DMS 273 (cell line): Measurements from ENCODE around the gene PCID2.

Experiments used
- DNase-seq: peaks from one replicate; lab custom pipeline; 2025; ENCODE audit not compliant: unreplicated experiment; lab: John Stamatoyannopoulos, UW

PCID2 gene

DNA sequence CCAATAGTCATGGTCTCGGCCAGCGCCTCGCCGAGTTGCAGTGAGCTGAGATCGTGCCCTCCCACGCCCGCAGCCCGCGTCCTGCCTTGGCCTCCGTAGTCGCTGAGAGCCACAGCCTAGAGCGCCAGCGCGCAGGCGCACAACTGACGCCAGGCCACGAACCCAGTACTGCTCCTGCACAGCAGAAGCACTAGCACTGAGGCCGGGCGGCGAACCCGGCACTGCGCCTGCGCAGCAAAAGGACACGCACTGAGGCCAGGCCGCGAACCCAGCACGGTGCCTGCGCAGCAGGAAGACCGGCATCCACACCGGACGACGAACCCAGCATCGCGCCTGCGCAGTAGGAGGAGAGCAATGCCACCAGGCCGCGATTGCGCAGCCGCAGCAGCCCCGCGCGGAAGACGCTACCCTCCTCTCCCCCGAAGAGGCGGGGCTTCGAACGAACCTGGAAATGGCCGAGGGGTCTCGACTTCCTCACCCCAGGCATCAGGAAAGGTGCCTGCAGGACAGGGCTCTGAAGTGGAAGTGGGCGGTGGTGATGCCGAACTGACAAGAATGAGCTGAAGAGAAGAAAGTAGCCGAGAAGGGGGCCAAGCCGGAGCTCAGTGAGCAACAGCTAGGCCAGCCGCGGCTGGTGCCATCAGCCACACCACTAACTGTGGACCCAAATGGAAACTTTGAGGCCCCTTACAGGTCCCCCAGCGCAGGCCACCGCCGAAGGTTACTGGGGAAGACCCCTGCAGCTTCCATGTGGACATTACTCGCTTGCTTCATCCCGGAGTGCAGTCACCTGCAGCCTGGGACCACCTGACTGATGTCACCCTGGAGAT is 78.3 kb downstream of the PCID2 start:
- no peak for DNase-seq

DNA sequence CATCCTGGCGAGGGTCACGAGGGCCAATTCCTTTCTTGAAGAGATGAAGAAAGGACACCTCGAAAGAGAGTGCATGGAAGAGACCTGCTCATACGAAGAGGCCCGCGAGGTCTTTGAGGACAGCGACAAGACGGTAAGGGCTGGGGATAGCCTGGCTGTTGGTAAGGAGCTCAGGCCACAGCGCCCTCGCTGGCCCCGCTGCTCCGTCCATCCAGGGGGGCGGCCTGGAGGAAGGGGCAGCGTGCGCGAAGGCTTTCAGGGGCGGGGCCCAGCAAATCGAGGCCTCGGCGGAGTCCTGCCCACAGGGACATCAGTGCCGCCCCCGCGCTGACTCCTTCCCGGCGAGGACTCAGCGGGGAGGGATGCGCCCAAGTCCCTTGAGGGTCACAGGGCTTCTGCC is 79.0 kb downstream of the PCID2 start:
- no peak for DNase-seq
